MG63 (cell line): ENCODE data around the gene SCAPER. TPM values are rescaled to one million over a fixed set of nuclear protein-coding genes. Genes with fewer than 3 reads are reported as not detected.
"Not testable (repeated sequence)": the region's sequence is repeated elsewhere in the genome, so short reads cannot be mapped to it uniquely, and the experiment has no call there.

ENCODE experiments used
- DNase-seq: peaks from one replicate; pipeline ENCODE4 v3.0.0-alpha.2; 2020
- H3K27me3 ChIP-seq: fragments of 250-450 bp; sonication (Bioruptor Pico); 2 replicates; pipeline ENCODE4 v1.5.1; 2020; ENCODE audit warnings: mild to moderate bottlenecking, moderate library complexity
- H3K36me3 ChIP-seq: fragments of 250-450 bp; sonication (Bioruptor Pico); 2 replicates; pipeline ENCODE4 v1.5.1; 2020; ENCODE audit warnings: mild to moderate bottlenecking, moderate library complexity
- H3K4me3 ChIP-seq: fragments of 250-450 bp; sonication (Bioruptor Pico); 2 replicates; pipeline ENCODE4 v1.5.1; 2020; ENCODE audit warnings: mild to moderate bottlenecking, moderate library complexity
- H3K9me3 ChIP-seq: fragments of 250-450 bp; sonication (Bioruptor Pico); 2 replicates; pipeline ENCODE4 v1.5.1; 2020; ENCODE audit warnings: mild to moderate bottlenecking, moderate library complexity
- total RNA-seq: library from RNA; depleted of rRNA; stranded (reverse); fragments of >200 nt; shearing (Covaris generic); gene quantifications from 2 replicates; pipeline ENCODE4 v1.2.3, GENCODE V29; 2014; ENCODE audit warnings: low replicate concordance

SCAPER gene
- total RNA-seq, 1 experiment from 2014 or later, result 16.0 TPM

- Histone ChIP-seq H3K36me3 (no peaks in the 10 kb centered on the region), H3K9me3 (peaks cover 3% of the 10 kb centered on the region; the same call in 1 of the 2 replicates), H3K4me3 (no peak overlapping the region), H3K27me3 (no peaks in the 10 kb centered on the region)
- DNase-seq, result no peak
These were observed 66.0 kb downstream of the SCAPER start for GRCh38 chr15:76839173-76839572.

DNA sequence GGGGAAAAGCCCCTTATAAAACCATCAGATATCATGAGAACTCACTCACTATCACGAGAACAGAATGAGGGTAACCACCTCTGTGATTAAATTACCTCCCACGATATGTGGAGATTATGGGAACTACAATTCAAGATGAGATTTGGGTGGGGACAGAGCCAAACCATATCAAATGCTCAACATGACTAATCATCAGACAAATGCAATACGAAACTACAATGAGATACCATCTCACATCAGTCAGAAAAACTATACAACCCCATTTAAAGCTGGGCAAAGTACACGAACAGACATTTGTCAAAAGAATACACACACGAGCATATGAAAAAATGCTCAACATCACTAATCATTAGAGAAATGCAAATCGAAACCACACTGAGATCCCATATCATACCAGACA is 67.7 kb downstream of the SCAPER start:
- DNase-seq, result no peak
- H3K9me3 ChIP-seq, result peaks cover 10% of the 10 kb centered on the region
- no peak overlapping the region for H3K4me3 ChIP-seq
- no peaks in the 10 kb centered on the region for H3K36me3 ChIP-seq
- H3K27me3 ChIP-seq, result no peaks in the 10 kb centered on the region

DNA sequence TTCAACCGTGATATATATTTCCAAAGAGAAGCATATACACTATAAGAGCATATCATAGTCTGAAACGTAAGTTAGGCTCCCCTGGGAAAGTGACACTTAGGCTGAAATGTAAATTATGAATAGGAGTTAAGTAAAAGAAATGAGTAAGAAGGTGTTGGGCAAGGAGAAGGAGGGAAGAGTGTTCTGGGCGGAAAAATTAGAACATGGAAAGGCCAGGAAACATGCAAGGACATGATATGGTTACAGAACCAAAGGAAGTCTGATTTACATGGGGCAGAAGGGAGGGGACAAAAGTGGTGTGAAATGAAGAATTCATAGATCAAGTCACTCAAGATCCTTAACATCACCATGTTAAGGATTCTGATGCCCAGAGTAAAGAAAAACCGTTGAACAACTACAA is 75.2 kb downstream of the SCAPER start:
- H3K36me3 ChIP-seq, result no peaks in the 10 kb centered on the region
- DNase-seq, result no peak
- H3K9me3 ChIP-seq, result peaks cover 7% of the 10 kb centered on the region
- H3K4me3 ChIP-seq, result no peak overlapping the region
- H3K27me3 ChIP-seq, result no peaks in the 10 kb centered on the region

GRCh38 chr15:76823890-76824289 is 81.2 kb downstream of the SCAPER start:
- Histone ChIP-seq H3K9me3 (no peaks in the 10 kb centered on the region), H3K4me3 (no peak overlapping the region), H3K27me3 (no peaks in the 10 kb centered on the region), H3K36me3 (no peaks in the 10 kb centered on the region)
- no peak for DNase-seq

DNA sequence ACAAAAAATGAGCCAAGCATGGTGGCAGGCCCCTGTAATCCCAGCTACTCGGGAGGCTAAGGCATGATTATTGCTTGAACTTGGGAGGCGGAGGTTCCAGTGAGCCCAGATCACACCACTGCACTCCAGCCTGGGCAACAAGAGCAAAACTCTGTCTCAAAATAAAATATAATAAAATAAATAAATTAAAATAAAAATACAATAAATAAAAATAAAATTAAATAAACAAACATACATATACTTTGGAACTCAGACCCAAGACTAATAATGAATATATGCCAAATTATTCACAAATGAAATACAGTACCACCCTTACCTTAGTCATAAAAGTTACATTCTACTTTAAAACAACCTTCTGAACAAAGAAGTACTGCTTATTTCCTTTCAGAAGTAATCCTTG is 81.8 kb downstream of the SCAPER start:
- H3K9me3 ChIP-seq, result no peaks in the 10 kb centered on the region
- no peak for DNase-seq
- no peaks in the 10 kb centered on the region for H3K36me3 ChIP-seq
- no peaks in the 10 kb centered on the region for H3K27me3 ChIP-seq
- no peak overlapping the region for H3K4me3 ChIP-seq

DNA sequence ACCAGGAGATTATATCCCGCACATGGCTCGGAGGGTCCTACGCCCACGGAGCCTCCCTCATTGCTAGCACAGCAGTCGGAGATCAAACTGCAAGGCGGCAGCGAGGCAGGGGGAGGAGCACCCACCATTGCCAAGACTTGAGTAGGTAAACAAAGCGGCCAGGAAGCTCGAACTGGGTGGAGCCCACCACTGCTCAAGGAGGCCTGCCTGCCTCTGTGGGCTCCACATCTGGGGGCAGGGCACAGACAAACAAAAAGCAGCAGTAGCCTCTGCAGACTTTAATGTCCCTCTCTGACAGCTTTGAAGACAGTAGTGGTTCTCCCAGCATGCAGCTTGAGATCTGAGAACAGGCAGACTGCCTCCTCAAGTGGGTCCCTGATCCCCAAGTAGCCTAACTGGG is 86.2 kb downstream of the SCAPER start:
- DNase-seq, H3K4me3 ChIP-seq, H3K9me3 ChIP-seq, H3K27me3 ChIP-seq, H3K36me3 ChIP-seq: not testable (repeated sequence)

DNA sequence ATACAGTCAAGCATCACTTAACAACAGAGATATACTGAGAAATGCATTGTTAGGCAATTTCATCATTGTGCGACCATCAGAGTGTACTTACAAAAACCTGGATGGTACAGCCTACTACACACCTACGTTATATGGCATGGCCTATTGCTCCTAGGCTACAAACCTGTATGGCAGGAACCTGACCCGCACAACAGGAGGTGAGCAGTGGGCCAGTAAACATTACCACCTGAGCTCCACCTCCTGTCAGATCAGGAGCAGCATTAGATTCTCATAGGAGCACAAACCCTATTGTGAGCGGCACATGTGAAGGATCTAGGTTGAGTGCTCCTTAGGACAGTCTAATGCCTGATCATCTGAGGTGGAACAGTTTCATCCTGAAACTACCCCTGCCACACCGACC is 89.7 kb downstream of the SCAPER start:
- Histone ChIP-seq H3K36me3 (no peaks in the 10 kb centered on the region), H3K27me3 (no peaks in the 10 kb centered on the region), H3K9me3 (no peaks in the 10 kb centered on the region), H3K4me3 (no peak overlapping the region)
- DNase-seq, result no peak

- no peak for DNase-seq
- H3K4me3 ChIP-seq, result no peak overlapping the region
- peaks cover 2% of the 10 kb centered on the region; the same call in 1 of the 2 replicates for H3K9me3 ChIP-seq
These were observed 92.8 kb downstream of the SCAPER start for GRCh38 chr15:76812381-76812780.

DNA sequence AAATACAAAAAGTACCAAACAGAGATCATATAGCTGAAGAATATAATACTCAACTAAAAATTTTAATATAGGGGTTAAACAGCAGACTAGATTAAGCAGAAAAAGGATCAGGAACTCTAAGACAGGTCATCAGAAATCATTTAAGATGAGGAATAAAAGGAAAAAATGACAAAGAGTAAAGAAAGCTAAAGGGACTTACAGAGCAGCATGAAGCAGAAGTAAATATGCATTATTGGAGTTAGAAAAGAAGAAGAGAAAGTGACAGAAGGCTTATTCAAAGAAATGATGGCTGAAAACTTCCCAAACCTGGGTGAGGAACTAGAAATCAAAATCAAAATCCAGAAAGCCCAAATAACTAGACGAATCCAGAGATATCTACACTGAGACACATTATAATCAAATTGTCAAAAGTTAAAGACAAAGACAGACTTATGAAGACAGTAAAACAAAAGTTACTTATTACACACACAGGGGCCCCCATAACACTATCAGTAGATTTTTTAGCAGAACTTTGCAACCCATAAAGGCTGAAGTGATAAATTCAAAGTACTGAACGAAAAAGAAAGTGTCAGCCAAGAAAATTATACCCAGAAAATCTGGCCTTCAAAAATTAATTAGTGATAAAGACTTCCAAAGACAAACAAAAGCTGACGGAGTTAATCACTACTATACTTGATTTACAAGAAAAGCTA is 95.6 kb downstream of the SCAPER start:
- H3K27me3 ChIP-seq, result no peaks in the 10 kb centered on the region
- DNase-seq, result no peak
- peaks cover 2% of the 10 kb centered on the region; the same call in 1 of the 2 replicates for H3K9me3 ChIP-seq
- H3K4me3 ChIP-seq, result no peak overlapping the region
- H3K36me3 ChIP-seq, result no peaks in the 10 kb centered on the region

More at GRCh38 chr15:76812381-76812780, 92.8 kb downstream of the SCAPER start:
- H3K36me3 ChIP-seq, result no peaks in the 10 kb centered on the region
- no peaks in the 10 kb centered on the region for H3K27me3 ChIP-seq

DNA sequence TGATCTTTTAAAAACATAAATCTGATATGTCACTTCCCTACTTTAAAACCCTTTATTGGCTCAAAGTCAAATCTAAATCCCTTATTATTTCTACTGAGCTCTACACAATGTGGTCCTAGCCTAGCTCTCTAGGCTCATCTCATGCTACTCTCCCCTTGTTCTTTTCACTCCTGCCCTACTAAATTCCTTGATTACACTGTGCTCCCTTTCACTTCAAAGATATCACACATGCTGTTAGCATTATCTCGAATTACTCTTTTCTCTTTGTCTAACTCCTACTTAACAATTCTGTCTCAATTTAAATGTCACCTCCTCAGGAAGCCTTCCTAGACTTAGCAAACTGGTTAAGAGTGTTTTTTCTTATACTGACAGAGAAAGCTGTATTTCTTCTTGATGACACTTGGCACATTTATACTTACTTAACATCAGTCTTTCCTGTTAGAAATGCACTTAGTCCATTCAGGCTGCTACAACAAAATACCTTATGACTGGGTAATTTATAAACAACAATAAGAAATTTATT is 102.0 kb downstream of the SCAPER start:
- no peak for DNase-seq
- Histone ChIP-seq H3K9me3 (no peaks in the 10 kb centered on the region), H3K27me3 (no peaks in the 10 kb centered on the region), H3K36me3 (no peaks in the 10 kb centered on the region; the same call in 1 of the 2 replicates), H3K4me3 (no peak overlapping the region)

GRCh38 chr15:76802411-76802810 is 102.7 kb downstream of the SCAPER start:
- H3K36me3 ChIP-seq, result no peaks in the 10 kb centered on the region; the same call in 1 of the 2 replicates
- no peak for DNase-seq
- no peaks in the 10 kb centered on the region for H3K27me3 ChIP-seq
- no peaks in the 10 kb centered on the region for H3K9me3 ChIP-seq
- H3K4me3 ChIP-seq, result no peak overlapping the region

GRCh38 chr15:76799760-76800159 is 105.4 kb downstream of the SCAPER start:
- Histone ChIP-seq H3K36me3 (peaks cover 4% of the 10 kb centered on the region), H3K27me3 (no peaks in the 10 kb centered on the region), H3K4me3 (no peak overlapping the region), H3K9me3 (no peaks in the 10 kb centered on the region)
- no peak for DNase-seq

GRCh38 chr15:76795217-76795616 is 109.9 kb downstream of the SCAPER start:
- Histone ChIP-seq H3K4me3 (no peak overlapping the region), H3K36me3 (peaks cover 11% of the 10 kb centered on the region), H3K27me3 (no peaks in the 10 kb centered on the region), H3K9me3 (no peaks in the 10 kb centered on the region)
- DNase-seq, result no peak

GRCh38 chr15:76793162-76793561 is 112.0 kb downstream of the SCAPER start:
- H3K27me3 ChIP-seq, result no peaks in the 10 kb centered on the region
- H3K9me3 ChIP-seq, result no peaks in the 10 kb centered on the region
- no peak for DNase-seq
- H3K4me3 ChIP-seq, result no peak overlapping the region
- peaks cover 11% of the 10 kb centered on the region for H3K36me3 ChIP-seq

- no peak overlapping the region for H3K4me3 ChIP-seq
- H3K9me3 ChIP-seq, result no peaks in the 10 kb centered on the region
- H3K36me3 ChIP-seq, result peaks cover 11% of the 10 kb centered on the region
- no peaks in the 10 kb centered on the region for H3K27me3 ChIP-seq
- DNase-seq, result no peak
These were observed 113.6 kb downstream of the SCAPER start for GRCh38 chr15:76791511-76791910.

GRCh38 chr15:76787273-76787672 is 117.9 kb downstream of the SCAPER start:
- Histone ChIP-seq H3K9me3 (no peaks in the 10 kb centered on the region; the same call in 1 of the 2 replicates), H3K27me3 (no peaks in the 10 kb centered on the region), H3K36me3 (peaks cover 4% of the 10 kb centered on the region), H3K4me3 (no peak overlapping the region)
- no peak for DNase-seq

DNA sequence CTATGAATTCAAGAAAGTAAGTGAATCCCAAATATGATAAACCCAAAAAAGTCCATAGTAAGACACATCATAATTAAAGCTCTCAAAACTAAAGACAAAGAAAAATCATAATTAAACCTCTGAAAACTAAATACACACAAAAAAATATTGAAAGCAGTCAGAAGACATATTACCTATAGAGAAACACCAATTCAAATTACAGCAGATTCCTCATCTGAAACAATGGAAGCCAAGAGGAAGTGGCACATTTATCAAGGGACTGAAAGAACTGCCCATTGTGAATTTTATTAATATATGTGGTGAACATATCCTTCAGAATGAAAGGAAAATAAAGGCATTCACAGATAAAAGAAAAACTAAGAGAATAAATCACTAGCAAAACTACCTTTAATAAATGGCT is 128.2 kb downstream of the SCAPER start:
- H3K27me3 ChIP-seq, result no peaks in the 10 kb centered on the region
- no peaks in the 10 kb centered on the region; the same call in 1 of the 2 replicates for H3K36me3 ChIP-seq
- no peak for DNase-seq
- peaks cover 17% of the 10 kb centered on the region for H3K9me3 ChIP-seq
- no peak overlapping the region for H3K4me3 ChIP-seq

- no peaks in the 10 kb centered on the region for H3K27me3 ChIP-seq
- H3K36me3 ChIP-seq, result no peaks in the 10 kb centered on the region; the same call in 1 of the 2 replicates
- no peak overlapping the region for H3K4me3 ChIP-seq
These were observed 128.7 kb downstream of the SCAPER start for GRCh38 chr15:76776480-76776879.

More at GRCh38 chr15:76776480-76776879, 128.7 kb downstream of the SCAPER start:
- peaks cover 17% of the 10 kb centered on the region for H3K9me3 ChIP-seq
- DNase-seq, result no peak
